Urothelium cell line (cell line): ENCODE results near the gene RCBTB2.
"Not testable (repeated sequence)": the region's sequence is repeated elsewhere in the genome, so short reads cannot be mapped to it uniquely, and the experiment has no call there.

Experiments
- DNase-seq: peaks from one replicate; pipeline ENCODE4 v3.0.0; 2011; ENCODE audit warnings: low spot score, mixed read lengths
- FAIRE-seq: peaks from 2 replicates; lab custom pipeline; 2011; peaks lifted over from hg19 to GRCh38; lab: Jason Lieb, UNC

The RCBTB2 gene

GRCh38 chr13:48532506-48533499 lies at the start of gene RCBTB2:
TSS of gene RCBTB2 (minus strand) at chr13:48533080. CDS start at chr13:48521939, 11,141 bp downstream.
- FAIRE-seq (peak; percentile 81), DNase-seq (peak; percentile 98)

- FAIRE-seq, result no peak
- DNase-seq, result no peak
Measured at GRCh38 chr13:48582084-48582483, 49.2 kb upstream of the RCBTB2 start.

- DNase-seq (no peak), FAIRE-seq (no peak)
Measured at GRCh38 chr13:48580896-48581295, 48.0 kb upstream of the RCBTB2 start.

GRCh38 chr13:48580185-48580803 lies 47.4 kb upstream of the RCBTB2 start:
- DNase-seq, result peak; percentile 28
- FAIRE-seq, result no peak

GRCh38 chr13:48579919-48580180 lies 47.0 kb upstream of the RCBTB2 start:
- DNase-seq, FAIRE-seq: not testable (repeated sequence)

GRCh38 chr13:48579165-48579918 lies 46.5 kb upstream of the RCBTB2 start:
- no peak for DNase-seq

GRCh38 chr13:48578516-48579164 lies 45.8 kb upstream of the RCBTB2 start:
- DNase-seq, result no peak
- FAIRE-seq, result no peak

More at GRCh38 chr13:48579165-48579918, 46.5 kb upstream of the RCBTB2 start:
- FAIRE-seq, result no peak

- DNase-seq (no peak), FAIRE-seq (no peak)
Measured at GRCh38 chr13:48576448-48577010, 43.6 kb upstream of the RCBTB2 start.

GRCh38 chr13:48575031-48575430 lies 42.2 kb upstream of the RCBTB2 start:
- FAIRE-seq (no peak), DNase-seq (no peak)

GRCh38 chr13:48574041-48574796 lies 41.3 kb upstream of the RCBTB2 start:
- FAIRE-seq (no peak), DNase-seq (no peak)

- DNase-seq (no peak), FAIRE-seq (no peak)
Measured at GRCh38 chr13:48573213-48574007, 40.5 kb upstream of the RCBTB2 start.

- no peak for DNase-seq
- FAIRE-seq, result no peak
Measured at GRCh38 chr13:48571126-48571913, 38.4 kb upstream of the RCBTB2 start.

- DNase-seq (no peak), FAIRE-seq (no peak)
Measured at GRCh38 chr13:48570216-48570828, 37.4 kb upstream of the RCBTB2 start.

GRCh38 chr13:48569104-48569666 lies 36.3 kb upstream of the RCBTB2 start:
- DNase-seq (no peak), FAIRE-seq (no peak)

- FAIRE-seq (no peak), DNase-seq (no peak)
Measured at GRCh38 chr13:48568370-48569103, 35.7 kb upstream of the RCBTB2 start.

- FAIRE-seq (no peak), DNase-seq (no peak)
Measured at GRCh38 chr13:48567515-48568369, 34.9 kb upstream of the RCBTB2 start.
